HG03060 (cell line): ENCODE measurements around the gene ST6GALNAC1.

Experiments
- ATAC-seq: cut with Tn5 transposase; IDR thresholded peaks from one replicate; pipeline ENCODE4 v1.9.1; 2021; ENCODE audit warnings: low read depth, moderate number of reproducible peaks; ENCODE audit not compliant: unreplicated experiment

The ST6GALNAC1 gene

DNA sequence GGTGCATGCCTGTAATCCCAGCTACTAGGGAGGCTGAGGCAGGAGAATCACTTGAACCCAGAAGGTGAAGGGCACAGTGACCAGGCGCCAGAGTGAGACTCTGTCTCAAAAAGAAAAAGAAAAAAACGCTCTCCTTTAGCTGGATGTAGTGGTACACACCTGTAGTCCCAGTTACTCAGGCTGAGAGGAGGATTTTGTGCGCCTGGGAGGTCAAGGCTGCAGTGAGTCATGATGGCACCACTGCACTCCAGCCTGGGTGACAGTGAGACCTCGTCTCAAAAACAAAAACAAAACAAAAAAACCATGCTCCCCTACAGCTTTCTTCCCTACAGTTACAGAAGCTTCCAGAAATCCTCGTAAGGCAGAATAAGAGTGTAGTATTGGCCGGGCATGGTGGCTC is 33.1 kb upstream of the ST6GALNAC1 start:
- no peak for ATAC-seq

DNA sequence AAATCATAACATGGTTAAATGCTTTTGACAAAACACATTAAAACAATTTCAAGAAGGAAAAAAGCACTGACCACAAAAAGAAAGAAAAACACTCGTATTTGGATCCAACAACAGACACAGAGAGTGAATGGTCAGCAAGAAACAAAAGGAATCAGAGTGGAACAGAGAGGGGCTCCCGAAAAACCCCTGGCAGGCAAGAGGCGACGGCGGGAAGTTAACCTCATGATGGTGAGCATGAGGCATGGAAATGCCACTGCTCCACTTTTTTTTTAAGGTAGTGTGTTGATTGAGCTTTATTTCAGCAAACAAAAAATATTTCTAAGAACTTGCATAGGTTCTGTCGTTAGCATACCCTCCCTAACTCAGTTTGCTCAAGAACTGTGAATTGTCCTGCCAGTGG is 32.1 kb upstream of the ST6GALNAC1 start:
- no peak for ATAC-seq

DNA sequence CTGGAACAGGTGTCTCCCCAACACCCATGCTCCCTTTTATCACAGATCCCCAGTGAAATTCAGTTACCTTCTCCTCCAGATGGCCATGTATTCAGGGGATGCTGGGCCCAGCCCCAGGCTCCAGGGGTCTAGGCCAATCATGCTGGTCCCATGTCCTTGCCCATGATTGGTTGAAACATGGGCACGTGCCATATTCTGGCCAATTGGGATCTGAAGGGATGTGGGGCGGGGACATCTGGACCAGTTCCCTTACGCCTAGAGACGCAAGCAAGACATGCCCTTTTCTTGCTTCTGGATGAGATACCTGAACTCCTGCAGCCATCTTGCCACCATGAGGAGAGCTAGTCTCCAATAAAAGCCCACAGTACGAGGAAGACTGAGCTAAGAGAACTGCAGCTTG is 31.0 kb upstream of the ST6GALNAC1 start:
- ATAC-seq: no peak

DNA sequence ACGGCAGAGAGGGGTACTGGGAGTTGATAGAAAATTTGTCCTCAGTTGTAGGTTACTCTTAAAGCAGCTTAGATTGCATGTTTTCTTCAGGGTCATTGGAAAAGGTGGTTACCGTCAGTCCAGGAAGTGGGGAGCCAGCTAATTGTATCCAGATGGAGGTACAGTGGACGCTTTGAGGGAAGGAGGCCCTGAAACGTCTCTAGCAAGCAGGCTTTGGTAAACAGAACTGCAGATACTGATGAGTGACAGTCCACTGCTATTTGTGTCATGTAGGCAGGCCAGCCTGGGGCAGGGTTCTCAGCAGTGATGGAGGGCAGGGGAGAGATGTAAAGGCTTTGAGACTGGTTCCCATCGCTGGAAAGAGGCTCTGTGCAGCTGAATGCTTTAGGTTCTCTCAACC is 30.2 kb upstream of the ST6GALNAC1 start:
- no peak for ATAC-seq

DNA sequence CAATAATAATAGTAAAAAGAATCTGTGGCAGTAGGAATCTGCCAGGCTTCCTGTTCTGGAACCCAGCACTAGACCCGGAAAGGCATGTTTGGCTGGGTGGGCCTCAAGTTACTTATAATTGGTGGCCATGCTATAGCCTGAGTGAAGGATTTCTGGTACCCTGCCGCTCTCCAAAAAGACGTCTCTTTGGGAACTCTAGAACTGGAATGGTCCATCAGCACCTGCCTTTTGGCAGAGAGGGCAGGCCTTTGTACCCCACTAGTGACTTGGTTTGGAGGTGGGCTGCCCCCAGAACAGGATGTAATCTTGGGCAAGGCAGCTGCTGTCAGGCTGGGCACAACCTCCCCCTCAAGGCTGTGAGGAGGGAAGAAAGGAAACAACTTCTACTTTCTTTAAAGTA is 29.3 kb upstream of the ST6GALNAC1 start:
- no peak for ATAC-seq

DNA sequence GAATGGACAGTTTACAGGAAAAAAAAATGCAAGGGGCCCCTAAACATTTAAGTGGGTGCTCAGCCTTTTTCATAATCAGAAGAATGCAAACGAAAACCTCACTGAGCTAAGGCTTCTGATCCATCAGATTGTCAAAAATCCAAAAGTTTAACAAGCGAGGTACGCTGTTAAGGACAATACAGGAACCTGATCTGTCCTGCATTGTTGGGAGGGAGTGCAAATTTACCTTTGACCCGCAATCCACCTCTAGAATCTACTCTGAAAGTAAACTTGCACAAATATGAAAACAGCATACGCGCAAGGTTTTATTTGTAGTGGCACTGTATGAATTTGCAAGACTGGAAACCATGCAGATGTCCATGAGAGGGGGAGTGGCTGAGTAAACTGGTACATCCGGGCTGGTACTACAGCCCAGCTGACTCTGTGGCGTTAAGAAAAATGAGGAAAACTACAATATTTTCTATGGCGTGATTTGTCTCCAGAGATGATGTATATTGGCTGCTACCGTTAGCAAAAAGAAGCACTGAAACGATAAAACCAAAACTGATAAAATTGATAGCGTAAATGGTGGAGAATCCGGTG is 28.8 kb upstream of the ST6GALNAC1 start:
- ATAC-seq: no peak

DNA sequence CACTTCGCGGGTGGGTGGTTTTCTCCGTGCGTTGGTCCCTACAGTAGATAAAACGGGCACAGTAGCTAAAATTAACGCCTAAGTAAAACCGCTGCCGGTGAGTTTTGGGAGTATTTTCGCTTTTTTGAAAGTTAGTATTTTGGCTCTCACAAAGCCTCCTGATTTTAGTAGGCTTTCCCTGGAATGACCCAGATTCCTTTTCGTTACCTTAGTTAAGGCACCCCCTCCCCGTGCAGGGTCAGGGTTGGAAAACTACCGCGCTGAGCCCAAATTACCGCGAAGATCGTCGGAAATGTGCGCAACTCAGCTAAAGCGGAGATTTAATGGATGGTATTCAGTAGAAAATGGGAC is 28.3 kb upstream of the ST6GALNAC1 start:
- ATAC-seq: no peak

DNA sequence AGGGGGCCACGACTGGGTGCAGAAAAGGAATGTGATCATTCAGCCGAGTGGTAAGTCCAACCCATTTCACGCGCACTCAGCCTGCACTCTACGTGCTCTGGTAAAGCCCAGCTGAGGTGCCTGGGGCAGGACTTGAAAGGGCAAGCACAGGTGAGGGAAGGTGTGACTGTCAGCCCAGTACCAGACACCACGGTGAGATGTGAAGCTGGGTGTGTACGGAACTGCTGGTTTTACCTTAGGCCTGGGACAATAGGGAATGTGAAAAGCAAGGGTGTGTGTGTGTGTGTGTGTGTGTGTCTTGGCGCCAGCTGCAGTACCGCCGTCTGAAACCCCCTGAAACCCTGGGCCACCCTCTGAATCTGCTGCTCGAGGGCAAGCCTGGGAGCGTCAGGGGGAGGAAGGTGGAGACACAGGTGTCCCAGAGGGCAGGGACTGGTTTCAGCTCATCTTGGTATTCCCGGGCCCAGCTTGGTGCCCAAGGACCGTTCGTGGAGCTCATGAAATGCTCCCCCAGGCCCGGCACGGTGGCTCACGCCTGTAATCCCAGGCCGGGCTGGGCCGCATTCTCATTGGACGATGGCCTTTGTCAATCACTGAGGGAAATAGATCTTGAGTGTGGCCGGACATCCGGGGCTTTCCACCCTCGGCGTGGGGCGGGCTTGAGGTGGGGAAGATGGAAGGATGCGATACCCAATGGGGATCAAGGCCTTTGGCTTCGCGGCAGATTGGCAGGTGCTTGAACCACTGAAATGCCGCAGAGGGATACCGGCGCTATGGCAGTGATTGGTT is 27.8 kb upstream of the ST6GALNAC1 start:
- peak; percentile 91 for ATAC-seq

DNA sequence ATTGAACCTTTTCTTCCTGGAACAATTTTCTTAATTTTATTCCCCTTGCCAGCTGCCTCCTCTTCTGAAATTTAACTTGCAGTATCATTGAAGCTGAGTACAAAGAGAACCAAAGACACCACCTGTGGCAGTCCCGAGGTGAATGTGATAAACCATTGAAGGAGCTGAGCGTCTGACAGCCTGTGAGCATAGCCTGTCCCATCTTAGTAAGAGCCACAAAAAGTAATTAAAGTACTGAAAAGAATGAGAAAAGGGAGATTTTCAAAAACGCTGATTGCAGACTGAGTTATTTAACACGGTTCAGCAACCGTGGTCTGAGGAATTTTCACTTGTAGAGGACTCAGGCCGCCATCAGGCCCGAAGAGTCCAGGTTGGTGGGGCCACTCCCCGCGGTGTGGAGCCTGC is 27.2 kb upstream of the ST6GALNAC1 start:
- ATAC-seq: no peak

DNA sequence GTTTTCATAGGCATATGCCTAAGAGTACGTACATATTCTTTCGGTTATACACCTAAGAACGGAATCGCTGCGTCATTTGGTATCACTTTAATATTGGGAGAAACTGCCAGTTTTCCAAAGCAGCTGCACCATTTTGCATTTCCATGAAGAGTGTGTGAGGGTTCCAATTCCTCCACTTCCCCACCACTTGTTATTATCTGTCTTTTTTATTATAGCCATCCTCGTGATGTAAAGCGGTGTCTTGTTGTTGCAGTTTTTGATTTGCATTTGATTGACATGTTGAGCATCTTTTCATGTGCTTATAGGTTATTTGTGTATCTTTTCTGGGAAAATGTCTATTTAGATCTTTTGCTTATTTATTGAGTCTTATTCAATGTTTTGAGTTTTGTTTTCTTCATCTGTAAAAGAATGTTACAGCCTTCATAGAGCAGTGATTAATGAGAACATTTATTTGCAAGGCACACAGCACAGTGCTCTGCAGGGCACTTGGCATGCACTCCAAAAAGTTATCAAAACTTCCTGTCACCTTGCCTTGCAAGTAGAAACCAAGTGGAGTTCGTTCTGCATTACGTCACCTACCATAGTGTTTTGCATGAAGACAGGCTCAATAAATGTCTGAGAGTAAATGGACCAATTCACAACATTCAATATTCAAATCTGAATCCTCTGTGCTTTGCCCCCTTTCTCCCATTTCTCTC is 26.6 kb upstream of the ST6GALNAC1 start:
- ATAC-seq: no peak

DNA sequence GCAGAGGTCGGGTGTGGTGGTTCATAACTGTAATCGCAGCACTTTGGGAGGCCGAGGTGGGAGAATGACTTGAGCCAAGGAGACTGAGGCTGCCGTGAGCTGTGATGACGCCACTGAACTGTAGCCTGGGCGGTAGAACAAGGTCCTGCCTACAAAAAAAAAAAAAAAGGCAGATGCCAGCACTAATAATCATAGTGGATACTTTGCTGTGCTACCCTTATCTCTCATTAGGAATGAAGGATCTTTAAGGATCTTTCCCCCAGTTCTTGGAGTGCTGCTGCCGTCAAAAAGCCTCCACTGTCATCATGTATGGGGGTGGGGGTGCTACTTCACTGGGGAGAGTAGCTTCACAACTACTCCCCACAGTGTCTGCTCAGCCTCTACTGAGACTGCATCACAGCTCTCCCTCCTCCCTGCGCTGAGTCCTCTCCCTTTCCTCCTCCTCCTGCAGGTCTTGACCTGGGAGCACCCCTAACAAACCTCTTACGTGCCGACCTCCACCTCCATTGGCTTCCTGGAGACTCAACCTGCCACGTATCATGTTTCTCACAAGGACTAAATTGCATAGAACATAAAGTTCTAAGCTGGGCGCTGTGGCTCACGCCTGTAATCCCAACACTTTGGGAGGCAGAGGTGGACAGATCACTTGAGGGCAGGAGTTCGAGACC is 24.4 kb upstream of the ST6GALNAC1 start:
- no peak for ATAC-seq

DNA sequence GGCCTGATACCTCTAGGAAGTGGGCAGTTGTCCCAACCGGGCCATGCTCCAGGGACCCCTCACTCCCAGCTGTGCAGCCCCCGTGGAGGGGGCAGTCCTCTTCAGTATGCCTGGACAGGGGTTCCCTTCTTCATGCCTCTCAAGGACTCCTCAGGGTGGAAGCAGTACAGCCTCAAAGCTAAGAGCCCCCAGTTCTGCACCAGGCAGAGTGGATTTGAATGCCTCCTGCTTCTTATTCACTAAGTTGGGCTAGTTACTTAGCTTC is 23.9 kb upstream of the ST6GALNAC1 start:
- ATAC-seq: no peak

DNA sequence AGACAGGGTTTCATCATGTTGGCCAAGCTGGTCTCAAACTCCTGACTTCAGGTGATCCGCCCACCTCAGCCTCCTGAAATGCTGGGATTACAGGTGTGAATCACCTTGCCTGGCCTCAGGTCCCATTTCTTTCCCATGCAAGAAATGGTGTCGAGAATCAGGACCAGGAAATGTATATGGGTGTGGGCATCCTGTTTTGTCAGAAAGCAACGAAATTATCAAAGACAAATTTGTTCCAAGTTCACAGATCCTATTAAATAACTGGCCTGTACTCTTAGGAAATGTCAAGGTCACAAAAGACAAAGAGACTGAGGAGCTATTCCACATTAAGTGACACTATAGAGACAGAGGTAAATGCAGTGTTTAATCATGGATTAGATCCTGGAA is 17.1 kb upstream of the ST6GALNAC1 start:
- no peak for ATAC-seq

DNA sequence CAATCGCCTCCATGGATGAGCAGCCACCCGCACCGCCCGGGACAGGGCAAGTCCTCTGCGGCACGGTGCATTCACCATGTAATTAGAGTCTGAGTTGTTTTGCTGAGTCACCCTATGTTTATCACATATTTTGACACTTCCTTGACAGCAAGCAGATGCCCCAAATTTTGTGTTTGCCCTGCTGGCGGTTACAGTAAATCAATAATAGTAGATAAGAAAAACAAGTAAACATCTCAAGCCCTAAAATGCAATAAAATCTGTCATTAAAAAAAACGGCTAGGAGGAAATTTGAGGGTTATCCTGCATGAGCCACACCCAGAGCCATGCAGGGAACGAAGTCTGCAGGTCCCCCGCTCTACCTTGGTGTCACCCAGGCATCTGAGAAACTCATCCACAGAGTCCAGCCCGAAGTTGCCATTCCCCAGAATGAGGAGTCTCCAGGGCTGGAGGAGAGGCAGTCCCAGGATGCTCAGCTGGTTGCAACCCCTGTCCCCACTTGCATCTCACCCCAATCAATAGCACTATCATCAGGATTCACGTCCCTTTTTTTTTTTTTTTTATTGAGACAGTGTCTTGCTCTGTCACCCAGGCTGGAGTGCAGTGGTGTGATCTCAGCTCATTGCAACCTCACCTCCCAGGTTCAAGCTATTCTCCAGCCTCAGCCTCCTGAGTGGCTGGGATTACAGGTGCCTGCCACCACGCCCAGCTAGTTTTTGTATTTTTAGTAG is 16.5 kb upstream of the ST6GALNAC1 start:
- no peak for ATAC-seq

DNA sequence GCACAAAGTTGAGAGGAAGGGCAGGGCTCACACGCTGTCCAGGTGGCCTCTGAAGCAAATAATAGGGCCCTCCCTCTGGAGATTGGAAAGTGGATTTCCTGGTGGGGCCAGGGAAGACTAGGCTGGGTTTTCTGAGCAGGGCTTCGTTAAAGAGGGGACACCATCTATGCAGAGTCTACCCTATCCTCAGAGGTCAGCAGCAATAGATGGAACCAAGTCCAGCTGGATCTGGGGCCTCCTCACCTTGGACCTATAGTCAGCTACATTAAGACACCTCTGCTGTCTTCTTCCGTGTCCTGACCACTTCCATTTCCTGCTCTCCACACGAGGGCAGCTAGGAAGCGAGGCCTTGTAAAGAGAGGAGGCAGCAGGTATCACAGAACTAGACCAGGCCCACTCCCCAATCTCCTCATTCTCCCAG is 14.7 kb upstream of the ST6GALNAC1 start:
- ATAC-seq: no peak

DNA sequence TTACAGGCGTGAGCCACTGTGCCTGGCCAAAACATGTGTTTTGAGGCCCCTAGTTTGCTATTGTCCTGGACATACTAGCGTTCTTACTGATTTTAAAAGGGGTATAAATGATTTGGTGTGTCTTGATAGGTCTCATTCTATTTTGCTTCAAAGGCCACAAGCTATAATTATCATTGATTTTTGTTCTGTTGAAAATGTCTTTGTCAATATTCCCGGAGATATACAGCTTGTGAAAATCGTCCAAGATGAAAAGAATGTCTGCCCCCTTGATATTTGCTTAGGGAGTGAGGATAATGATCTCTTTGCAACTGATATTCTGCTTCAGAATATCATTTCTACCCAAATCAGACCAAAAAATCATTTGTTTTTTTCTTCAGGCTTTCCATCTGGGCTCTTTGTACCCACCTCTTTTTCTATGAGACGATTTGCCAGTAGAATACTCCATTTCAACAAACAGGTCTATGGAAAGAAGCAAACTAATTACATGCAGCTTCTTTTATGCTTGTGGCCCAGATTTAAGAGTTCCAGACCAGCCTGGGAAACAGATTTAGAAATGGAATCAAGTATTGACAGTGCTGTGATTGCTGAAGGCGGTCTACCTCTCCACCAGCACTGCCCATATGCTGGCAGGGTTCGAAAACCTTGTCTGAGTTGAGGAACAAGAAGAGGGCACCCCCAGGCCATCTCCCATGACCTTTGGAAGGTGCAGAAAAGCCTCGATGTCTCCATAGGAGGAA is 14.1 kb upstream of the ST6GALNAC1 start:
- no peak for ATAC-seq

DNA sequence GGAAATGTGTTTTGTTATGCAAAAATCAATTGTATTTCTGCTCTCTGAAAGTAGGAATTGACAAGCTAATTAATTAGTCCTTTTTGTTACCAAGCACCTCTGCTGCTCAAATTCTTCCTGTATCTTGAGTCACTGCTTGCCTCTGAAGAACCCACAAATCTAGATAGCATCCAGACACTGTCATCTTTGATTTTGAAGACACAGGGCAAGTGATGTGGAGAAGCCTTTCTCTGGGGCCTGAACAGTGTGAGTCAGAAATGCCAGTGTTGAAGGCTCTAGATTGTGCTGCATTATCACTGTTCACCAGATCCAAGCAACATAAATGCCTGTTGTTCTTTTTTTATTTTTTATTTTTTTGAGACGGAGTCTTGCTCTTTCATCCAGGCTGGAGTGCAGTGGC is 10.9 kb upstream of the ST6GALNAC1 start:
- ATAC-seq: no peak

DNA sequence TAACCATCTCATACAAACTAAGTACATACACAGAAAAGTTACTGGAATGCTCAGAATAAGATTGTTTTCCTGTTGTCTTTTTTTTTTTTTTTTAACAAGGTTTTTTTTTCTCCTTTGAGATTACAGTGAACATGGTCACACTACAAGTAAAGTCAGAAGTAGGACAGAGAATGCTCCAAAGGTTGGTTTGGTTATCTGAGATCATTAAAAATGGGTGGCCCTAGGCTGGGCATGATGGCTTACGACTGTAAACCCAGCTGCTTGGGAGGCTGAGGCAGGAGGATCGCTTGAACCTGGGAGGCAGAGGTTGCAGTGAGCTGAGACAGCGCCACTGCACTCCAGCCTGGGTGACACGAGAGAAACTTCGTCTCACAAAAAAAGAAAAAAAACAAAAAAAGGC is 6.9 kb upstream of the ST6GALNAC1 start:
- ATAC-seq: no peak

DNA sequence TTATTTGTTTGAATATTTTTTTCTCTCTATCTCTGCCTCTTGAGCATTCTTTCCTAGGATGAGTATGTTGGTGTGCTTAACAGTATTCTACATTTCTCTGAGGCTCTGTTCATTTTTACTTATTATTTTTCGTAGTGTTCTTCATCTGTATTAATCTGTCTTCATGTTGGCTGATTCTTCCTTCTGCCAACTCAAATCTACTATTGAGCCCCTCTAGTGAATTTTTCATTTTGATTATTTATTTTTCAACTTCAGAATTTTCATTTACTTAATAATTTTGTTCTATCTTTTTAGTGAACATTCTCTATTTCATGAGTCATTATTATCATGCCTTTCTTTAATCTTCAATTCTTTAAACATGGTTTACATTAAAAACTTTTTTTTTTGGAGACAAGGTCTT is 3.2 kb upstream of the ST6GALNAC1 start:
- ATAC-seq: no peak

DNA sequence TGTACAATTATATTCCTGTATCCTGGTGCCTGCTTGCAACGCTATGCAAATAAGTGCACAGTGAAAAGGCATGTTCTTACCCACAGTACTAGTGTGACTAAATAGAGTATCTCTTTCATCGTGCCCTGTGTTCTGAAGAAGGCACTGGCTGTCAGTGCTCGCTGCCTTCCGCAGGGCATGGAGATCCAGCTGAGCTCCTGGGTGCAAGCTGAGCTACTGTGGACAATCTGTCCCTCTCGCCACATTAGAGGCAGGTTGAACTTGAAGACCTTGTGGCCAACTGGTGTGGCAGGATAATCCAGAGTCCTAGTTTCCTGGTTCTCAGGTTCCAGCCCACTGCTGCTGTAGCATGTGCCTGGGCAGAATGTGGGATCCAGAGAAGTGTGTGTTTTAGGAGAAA is 1.9 kb upstream of the ST6GALNAC1 start:
- no peak for ATAC-seq
